B cell (primary cell): ENCODE data around the gene ENOX1. TPM values are rescaled to one million over a fixed set of nuclear protein-coding genes. Genes with fewer than 3 reads are reported as not detected.

ENCODE experiments used
- ATAC-seq: fragments of 200-7000 bp; cut with Tn5 transposase; one replicate; pipeline ENCODE4 v1.10.0; 2021; ENCODE audit warnings: low read depth, mild to moderate bottlenecking, moderate number of reproducible peaks, moderate library complexity
- CTCF ChIA-PET: fragments of 350-600 bp; sonication (Branson Sonifier 250); formaldehyde crosslinking; loops from one replicate; lab custom pipeline; 2021; ENCODE audit warnings: antibody characterized with exemption, inconsistent platforms; lab: Charles Lee
- POLR2A ChIA-PET: fragments of 350-600 bp; sonication (Branson Sonifier 250); formaldehyde crosslinking; loops from one replicate; lab custom pipeline; 2021; ENCODE audit warnings: antibody characterized with exemption; lab: Charles Lee
- DNase-seq: peaks from one replicate; pipeline ENCODE4 v3.0.0; 2013
- H2AFZ ChIP-seq: 2 replicates; pipeline ENCODE4 v1.6.1; 2012; ENCODE audit warnings: mild to moderate bottlenecking, low read depth, low read length; ENCODE audit not compliant: insufficient read depth, poor library complexity, severe bottlenecking
- H3K27ac ChIP-seq, 2 donors: 1 replicate in 1 of 2; 2 replicates in 1 of 2; pipeline ENCODE4 v1.5.1; 2012 to 2013; ENCODE audit warnings: low read length in 2 of 2, mild to moderate bottlenecking in 2 of 2, moderate library complexity in 1 of 2
- H3K27me3 ChIP-seq, 4 experiments: fragments of 200-600 bp in 1 of 4; sonication (generic) in 1 of 4; replicated peaks in 1 of 4; 1 replicate in 2 of 4; 2 replicates in 2 of 4; pipeline versions ENCODE4 v1.6.1 to v1.7.0; 2013 to 2016; ENCODE audit warnings: low read length in 3 of 4, mild to moderate bottlenecking in 2 of 4, mixed read lengths in 1 of 4, moderate library complexity in 1 of 4; ENCODE audit not compliant: insufficient read depth in 4 of 4, control insufficient read depth in 3 of 4; ENCODE audit errors: control extremely low read depth in 1 of 4
- H3K36me3 ChIP-seq, 2 experiments: replicated peaks in 1 of 2; 1 replicate in 1 of 2; 2 replicates in 1 of 2; pipeline versions ENCODE4 v1.6.1 to v1.7.1; 2013; ENCODE audit warnings: low read length in 1 of 2; ENCODE audit not compliant: insufficient read depth in 2 of 2, control insufficient read depth in 1 of 2; ENCODE audit errors: control extremely low read depth in 1 of 2, extremely low read depth in 1 of 2
- H3K4me1 ChIP-seq, 2 donors: fragments of 200-600 bp in 1 of 2; sonication (generic) in 1 of 2; 1 replicate in 1 of 2; 2 replicates in 1 of 2; pipeline versions ENCODE4 v1.5.1 to v1.6.1; 2013 to 2017; ENCODE audit warnings: low read length in 2 of 2; ENCODE audit not compliant: control insufficient read depth in 2 of 2, insufficient read depth in 2 of 2
- H3K4me2 ChIP-seq: replicated peaks from 2 replicates; pipeline ENCODE3; 2012; ENCODE audit warnings: mild to moderate bottlenecking, low read depth, low read length; ENCODE audit not compliant: poor library complexity, severe bottlenecking
- H3K4me3 ChIP-seq, 5 experiments: fragments of 200-600 bp in 1 of 5; sonication (generic) in 1 of 5; 1 replicate in 3 of 5; 2 replicates in 2 of 5; pipeline versions ENCODE4 v1.5.1 to v1.7.0; 2011 to 2016; ENCODE audit warnings: low read length in 4 of 5, mild to moderate bottlenecking in 4 of 5, low read depth in 2 of 5, control low read depth in 1 of 5, moderate library complexity in 1 of 5; ENCODE audit not compliant: insufficient read depth in 1 of 5; ENCODE audit errors: control extremely low read depth in 1 of 5, extremely low read depth in 1 of 5
- H3K79me2 ChIP-seq: fragments of 200-600 bp; sonication (generic); one replicate; pipeline ENCODE4 v1.6.0; 2016; ENCODE audit warnings: low read length; ENCODE audit not compliant: control insufficient read depth, insufficient read depth
- H3K9ac ChIP-seq: fragments of 200-600 bp; sonication (generic); 2 replicates; pipeline ENCODE4 v1.6.1; 2017; ENCODE audit warnings: mild to moderate bottlenecking, low read length, moderate library complexity
- H3K9me3 ChIP-seq, 3 donors: one replicate each; pipeline versions ENCODE4 v1.6.1 to v1.7.1; 2013; ENCODE audit warnings: low read length in 2 of 3; ENCODE audit not compliant: control insufficient read depth in 2 of 3, insufficient read depth in 1 of 3; ENCODE audit errors: control extremely low read depth in 1 of 3
- H4K20me1 ChIP-seq: 2 replicates; pipeline ENCODE4 v1.6.0; 2012; ENCODE audit warnings: mild to moderate bottlenecking, low read length; ENCODE audit not compliant: insufficient read depth, control insufficient read depth, poor library complexity, severe bottlenecking
- H3K27ac Mint-ChIP-seq: one replicate; pipeline ENCODE4 v1.8.0; 2021; ENCODE audit warnings: mixed read lengths
- H3K27me3 Mint-ChIP-seq: one replicate; pipeline ENCODE4 v1.8.0; 2021; ENCODE audit warnings: mixed read lengths
- H3K4me1 Mint-ChIP-seq: one replicate; pipeline ENCODE4 v1.8.0; 2021; ENCODE audit warnings: mixed read lengths
- H3K4me3 Mint-ChIP-seq: one replicate; pipeline ENCODE4 v1.8.0; 2021; ENCODE audit warnings: mixed read lengths
- H3K9me3 Mint-ChIP-seq: one replicate; pipeline ENCODE4 v1.8.0; 2022; ENCODE audit warnings: mixed read lengths; ENCODE audit not compliant: insufficient read depth
- CTCF ChIP-seq: fragments of 200-600 bp; IDR thresholded peaks from one replicate; pipeline ENCODE4 v1.8.0; 2022; ENCODE audit warnings: antibody characterized with exemption, mild to moderate bottlenecking
- EZH2 ChIP-seq: IDR thresholded peaks from 2 replicates; pipeline ENCODE4 v1.6.1; 2012; ENCODE audit warnings: borderline replicate concordance, low read depth, mild to moderate bottlenecking, moderate library complexity, low read length; ENCODE audit not compliant: insufficient read depth, poor library complexity, severe bottlenecking
- WGBS: methylation state at CpG from one replicate; pipeline ENCODE4 v1.1.5; 2013; ENCODE audit warnings: missing lambda C conversion rate; ENCODE audit not compliant: insufficient coverage; 5-methylcytosine and 5-hydroxymethylcytosine counted together
- intact Hi-C: fragments of 100-400 bp; cut with micrococcal nuclease; formaldehyde crosslinking; loops from one replicate; pipeline ENCODE4 v1.10.0; 2022
- polyA plus RNA-seq: library from polyadenylated mRNA; depleted of rRNA; stranded (reverse); fragments of >200 nt; gene quantifications from 2 replicates; pipeline ENCODE4 v1.2.3, GENCODE V29; 2012
- total RNA-seq, 2 donors: library from RNA; stranded (reverse); fragments of 120-200 nt in 1 of 2; gene quantifications; 1 replicate in 1 of 2; 2 replicates in 1 of 2; pipeline versions ENCODE4 v1.2.3 to v1.2.4, GENCODE V29; 2013 to 2022

ENOX1 gene
- total and polyA plus RNA-seq, 2 donors (not counting 1 experiment from before 2014, with no cell fraction given) = not detected

- H3K9me3 ChIP-seq = no peaks in the 10 kb centered on the region
- H3K36me3 ChIP-seq = no peaks in the 10 kb centered on the region
- Mint-ChIP-seq H3K27ac (no peak overlapping the region), H3K27me3 (no peaks in the 10 kb centered on the region), H3K4me3 (no peak overlapping the region), H3K4me1 (no peaks in the 10 kb centered on the region), H3K9me3 (no peaks in the 10 kb centered on the region)
- no peak overlapping the region for H3K4me3 ChIP-seq
- intact Hi-C loops = no loop called here
- H3K4me1 ChIP-seq = no peaks in the 10 kb centered on the region
- no peak overlapping the region for H2AFZ ChIP-seq
- H3K4me2 ChIP-seq = no peak overlapping the region
- H3K27me3 ChIP-seq = no peaks in the 10 kb centered on the region
- no peaks in the 10 kb centered on the region for H4K20me1 ChIP-seq
- ChIA-PET POLR2A (no interaction called here), CTCF (no interaction called here)
- no peak for ATAC-seq
- no peak for DNase-seq
- H3K79me2 ChIP-seq = no peaks in the 10 kb centered on the region
- TF ChIP-seq EZH2 (no peak), CTCF (no peak)
- H3K27ac ChIP-seq = no peak overlapping the region
- no peak overlapping the region for H3K9ac ChIP-seq
These were observed 451.0 kb downstream of the ENOX1 start for GRCh38 chr13:43335764-43336163.

- Histone ChIP-seq H3K79me2 (no peaks in the 10 kb centered on the region), H3K27me3 (no peaks in the 10 kb centered on the region), H3K4me1 (no peaks in the 10 kb centered on the region), H3K36me3 (no peaks in the 10 kb centered on the region), H3K9ac (no peak overlapping the region), H3K4me3 (no peak overlapping the region), H4K20me1 (no peaks in the 10 kb centered on the region), H3K9me3 (no peaks in the 10 kb centered on the region), H2AFZ (no peak overlapping the region), H3K27ac (no peak overlapping the region), H3K4me2 (no peak overlapping the region)
- Mint-ChIP-seq H3K4me3 (no peak overlapping the region), H3K4me1 (no peaks in the 10 kb centered on the region), H3K27ac (no peak overlapping the region), H3K27me3 (no peaks in the 10 kb centered on the region), H3K9me3 (no peaks in the 10 kb centered on the region)
- DNase-seq = no peak
- no peak for ATAC-seq
- 100% methylated on average over 1 of the region's 3 CpGs for WGBS
- CTCF ChIA-PET = no interaction called here
- intact Hi-C loops = no loop called here
- TF ChIP-seq CTCF (no peak), EZH2 (no peak)
- POLR2A ChIA-PET = no interaction called here
These were observed 453.6 kb downstream of the ENOX1 start for GRCh38 chr13:43333176-43333575.
